ENCODE measurements around the gene LRRC3B.

LRRC3B gene

DNA sequence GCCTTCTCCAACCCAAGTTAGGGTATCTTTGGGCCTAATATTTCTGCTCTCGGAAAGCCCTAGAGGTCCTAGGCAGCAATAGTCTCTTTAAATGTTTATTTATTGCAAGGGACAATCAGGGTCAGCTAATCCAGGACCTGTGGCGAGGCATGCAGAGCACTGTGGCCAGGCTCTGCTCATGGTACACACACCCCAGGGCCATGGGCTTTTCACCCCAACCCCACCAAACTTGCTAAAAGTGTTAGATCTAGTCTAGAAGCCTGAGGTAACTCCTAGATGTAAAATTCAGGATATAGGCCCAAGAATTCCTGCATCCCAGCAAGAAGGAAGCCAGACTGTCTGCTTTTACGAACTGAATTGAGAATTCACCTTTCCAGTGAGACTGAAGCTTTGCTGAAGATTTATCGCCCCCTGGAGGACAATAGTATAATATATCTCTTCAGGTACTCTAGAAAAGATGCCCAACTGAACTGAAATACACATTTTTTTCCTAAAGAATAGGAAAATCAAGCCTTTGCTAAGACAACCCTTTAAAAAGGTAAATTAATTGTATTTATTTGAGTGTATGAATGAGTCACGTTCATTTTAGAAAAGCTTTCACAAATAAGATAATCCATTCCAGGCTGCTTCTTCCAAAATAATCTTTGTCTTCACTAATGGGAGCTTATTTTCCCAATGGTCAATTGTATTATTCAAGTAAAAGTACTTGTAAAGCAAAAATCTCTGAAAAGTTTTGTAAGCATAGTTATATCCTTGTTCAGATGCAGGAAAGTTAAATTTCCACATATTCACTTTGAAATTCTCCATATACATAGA lies 89.8 kb downstream of the LRRC3B start:
- peak; percentile 50 for DNase-seq (ENCODE audit: low spot score)

DNA sequence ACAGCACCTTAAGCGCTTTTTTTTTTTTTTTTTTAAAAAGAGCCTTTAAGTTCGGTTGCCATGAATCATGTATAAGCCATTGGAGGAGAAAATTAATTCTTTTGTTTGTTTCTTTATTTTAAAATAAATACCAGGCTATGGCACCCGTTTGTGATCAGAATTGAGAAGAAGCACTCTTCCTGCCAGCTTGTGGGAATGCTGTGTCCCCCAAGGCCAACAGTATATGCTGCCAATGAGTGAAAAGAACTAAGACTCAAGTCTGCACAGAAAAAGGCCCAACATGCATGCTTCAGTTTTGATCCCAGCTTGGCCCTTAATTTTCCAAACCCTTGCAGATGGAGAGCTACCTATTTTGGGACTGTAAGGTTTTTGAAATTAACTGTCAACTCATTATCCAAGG lies 90.5 kb downstream of the LRRC3B start:
- no peak for DNase-seq (ENCODE audit: low spot score)

DNA sequence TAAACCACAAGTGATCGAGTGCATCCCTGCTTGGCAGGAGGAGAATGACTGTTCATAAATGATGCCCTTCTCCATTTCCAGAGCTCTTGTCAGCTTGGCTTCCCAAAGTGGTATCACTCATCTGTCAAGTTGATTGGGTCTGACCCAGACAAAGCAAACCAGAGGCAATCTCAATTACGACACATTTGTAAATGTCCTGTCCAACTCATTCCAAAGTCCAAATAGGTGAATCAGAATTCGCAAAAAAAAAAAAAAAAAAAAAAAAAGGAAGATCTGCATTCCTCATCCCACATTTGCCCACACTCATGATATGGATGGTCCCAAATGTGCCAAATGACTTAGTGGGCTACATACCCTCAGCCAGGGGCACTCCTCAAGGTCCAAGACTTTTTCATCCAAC lies 91.9 kb downstream of the LRRC3B start:
- no peak for DNase-seq (ENCODE audit: low spot score)

DNA sequence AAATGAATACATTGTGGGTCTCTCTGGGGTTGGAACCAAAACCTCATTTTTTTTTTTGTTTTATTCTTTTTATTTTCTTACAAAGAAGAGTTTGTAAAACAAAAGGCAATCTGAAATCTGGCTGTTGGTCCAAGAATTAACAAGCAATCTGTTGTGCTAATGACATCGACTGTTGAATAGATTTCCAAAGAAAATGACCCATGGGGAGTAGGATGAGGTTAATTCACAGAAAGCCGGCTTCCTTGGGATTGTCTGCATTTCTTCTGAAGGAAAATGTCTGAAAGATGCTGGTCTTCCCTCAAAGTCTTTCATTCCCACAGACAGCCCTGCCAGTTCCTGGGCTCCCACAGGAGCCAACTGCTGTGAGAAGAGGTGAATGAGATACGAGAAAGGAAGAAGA lies 92.9 kb downstream of the LRRC3B start:
- no peak for DNase-seq (ENCODE audit: low spot score)

DNA sequence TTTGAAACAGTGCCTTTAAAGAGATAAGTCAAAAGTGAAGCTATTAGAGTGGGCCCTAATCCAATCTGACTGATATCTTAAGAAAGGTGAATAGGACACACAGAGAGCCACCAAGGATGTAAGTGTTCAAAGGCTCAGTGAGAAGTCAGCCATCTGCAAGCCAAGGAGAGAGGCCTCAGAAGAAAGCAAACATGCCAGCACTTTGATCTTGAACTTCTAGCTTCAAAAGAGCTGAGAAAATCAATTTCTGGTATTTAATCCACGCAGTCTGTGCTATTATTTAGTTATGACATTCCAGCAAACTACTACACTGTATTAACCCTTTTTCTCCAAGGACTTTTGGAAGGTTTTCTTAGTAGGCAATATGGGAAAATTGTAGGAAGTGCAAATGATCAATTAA lies 95.7 kb downstream of the LRRC3B start:
- no peak for DNase-seq (ENCODE audit: low spot score)

DNA sequence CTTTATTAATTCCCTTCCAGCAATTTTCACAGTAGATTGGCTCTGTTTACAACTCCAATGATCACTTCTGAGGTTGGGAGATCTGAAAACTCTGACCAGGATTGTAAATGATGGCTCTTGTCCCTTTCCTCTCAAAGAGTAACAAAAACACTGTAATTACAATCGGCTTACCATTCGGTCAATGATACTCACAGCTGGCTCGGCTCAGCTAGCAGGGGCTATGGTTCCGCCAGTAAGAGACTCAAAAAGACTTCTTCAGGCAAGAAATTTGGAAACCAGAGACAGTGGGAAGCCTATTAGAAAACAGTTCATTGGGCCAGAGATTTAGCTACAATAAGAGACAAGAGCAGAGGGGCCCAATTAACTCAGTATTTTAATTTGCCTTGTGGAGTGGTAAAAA lies 96.6 kb downstream of the LRRC3B start:
- DNase-seq (ENCODE audit: low spot score): no peak

DNA sequence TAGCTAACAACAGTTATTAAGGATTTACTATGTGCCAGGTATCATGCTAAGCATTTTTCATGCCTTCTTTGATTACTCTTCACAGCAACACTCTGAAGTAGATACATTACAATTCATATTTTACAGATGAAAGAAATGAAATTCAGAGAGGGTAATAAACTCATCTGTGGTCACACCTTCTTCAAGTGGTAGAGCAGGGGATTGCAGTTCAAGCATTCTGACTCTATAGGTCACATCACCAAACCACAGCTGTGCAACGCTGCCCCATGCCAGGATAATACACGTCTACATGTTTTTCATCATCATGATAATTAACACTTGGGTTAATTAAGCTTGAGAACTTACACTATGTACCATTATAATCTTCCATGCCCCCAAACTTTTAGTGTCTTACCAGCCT lies 98.5 kb downstream of the LRRC3B start:
- no peak for DNase-seq (ENCODE audit: low spot score)

DNA sequence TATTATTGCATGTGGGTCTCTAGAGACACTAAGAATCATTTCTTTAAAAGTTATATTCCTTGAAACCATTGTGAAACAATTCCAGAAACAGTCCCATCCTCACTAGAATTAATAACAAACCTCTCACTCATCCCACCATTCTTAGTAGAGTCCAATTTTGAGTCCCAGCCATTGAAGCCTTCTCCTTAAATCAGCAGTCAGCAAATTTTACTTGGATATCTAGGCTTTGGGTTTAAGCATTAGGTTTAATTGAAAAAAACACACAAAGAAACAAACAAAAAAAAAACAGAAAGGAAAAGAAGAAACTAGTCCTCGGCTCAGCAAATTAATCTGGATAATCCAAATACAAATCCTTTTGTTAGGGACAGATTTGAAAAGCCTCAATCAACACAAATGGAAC lies 109.3 kb downstream of the LRRC3B start:
- no peak for DNase-seq (ENCODE audit: low spot score)

DNA sequence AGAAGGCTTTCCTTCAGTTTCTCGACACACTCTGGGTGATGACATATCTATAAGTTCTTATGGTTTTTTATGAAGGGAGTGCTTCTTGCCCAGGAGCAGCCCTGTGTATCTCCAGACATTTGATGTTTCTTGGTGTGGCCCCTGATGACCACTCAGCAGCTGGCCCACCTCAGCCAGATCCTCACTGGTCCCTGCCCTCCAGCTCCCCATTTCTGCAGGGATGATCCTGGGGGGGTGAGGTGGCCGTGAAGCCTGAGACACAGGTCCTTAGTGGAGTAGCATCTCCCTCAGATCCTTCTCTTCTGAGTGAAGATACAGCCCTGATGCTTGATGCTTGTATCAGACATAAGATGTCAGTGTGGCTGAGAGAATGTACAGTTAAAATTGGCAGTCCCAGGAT lies 127.7 kb downstream of the LRRC3B start:
- no peak for DNase-seq (ENCODE audit: low spot score)

DNA sequence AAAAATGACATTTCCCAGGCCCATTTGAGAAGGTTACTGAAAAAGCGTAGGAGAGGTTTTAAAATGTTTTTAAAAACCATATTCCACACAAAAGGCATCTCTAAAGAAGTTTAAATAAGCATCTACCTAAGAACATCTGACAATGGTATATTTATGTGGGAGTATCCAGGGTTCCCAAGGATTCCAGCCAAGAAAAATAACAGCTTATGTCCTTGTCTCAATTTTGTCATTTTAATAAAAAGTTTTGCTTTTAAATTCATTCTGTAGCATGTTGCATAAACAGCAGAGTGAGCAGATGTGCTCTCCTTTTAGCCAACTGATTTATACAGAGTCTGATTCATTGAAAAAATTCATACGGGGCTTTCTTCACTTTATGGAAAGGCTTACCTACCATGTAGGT lies 129.9 kb downstream of the LRRC3B start:
- no peak for DNase-seq (ENCODE audit: low spot score)

DNA sequence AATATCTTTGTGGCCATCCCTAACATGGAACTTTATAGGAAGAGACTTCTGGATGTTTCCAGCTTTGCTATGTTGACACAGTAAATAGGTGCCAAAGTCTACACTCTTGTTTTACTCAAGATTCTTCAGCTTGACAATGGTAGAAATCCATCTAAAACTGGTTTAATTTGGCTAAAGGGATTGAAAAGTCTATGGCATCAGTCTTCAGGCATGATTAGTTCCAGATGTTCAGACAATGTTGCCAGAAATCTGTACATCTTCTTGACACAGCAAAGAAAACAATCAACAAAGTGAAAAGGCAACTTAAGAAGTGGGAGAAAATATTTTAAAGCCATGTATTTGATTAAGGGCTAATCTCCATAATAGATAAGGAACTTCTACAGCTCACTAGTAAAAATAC lies 130.5 kb downstream of the LRRC3B start:
- DNase-seq (ENCODE audit: low spot score): no peak

DNA sequence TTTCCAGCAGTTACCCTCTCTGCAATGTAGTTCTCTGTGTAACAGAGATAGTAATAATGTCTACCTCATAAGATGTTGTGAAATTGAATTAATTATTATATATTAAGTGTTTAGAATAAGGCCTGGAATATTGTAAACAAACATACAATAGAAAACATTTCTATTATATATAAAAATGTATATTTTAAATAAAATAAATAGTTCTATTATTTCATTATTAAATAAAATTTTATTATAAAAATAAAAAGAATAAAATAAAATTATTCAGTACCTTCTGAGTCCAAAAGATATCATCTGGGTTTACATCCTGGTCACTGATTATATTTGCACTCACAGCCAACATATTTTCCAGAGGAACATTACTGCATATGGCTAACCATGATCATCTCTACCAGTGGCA lies 135.4 kb downstream of the LRRC3B start:
- no peak for DNase-seq (ENCODE audit: low spot score)

All from HuH-7 (cell line).